HepG2 (cell line): ENCODE data around the gene KLF9. TPM values are rescaled to one million over a fixed set of nuclear protein-coding genes. Genes with fewer than 3 reads are reported as not detected.

Experiments
- AGO1 ChIP-seq: fragments of 200-400 bp; formaldehyde crosslinking; IDR thresholded peaks from 2 replicates; pipeline ENCODE4 v1.6.1; 2017; ENCODE audit warnings: mild to moderate bottlenecking, low read depth, low read length, moderate library complexity; ENCODE audit not compliant: poor library complexity, severe bottlenecking
- BRCA1 ChIP-seq: sonication (generic); formaldehyde crosslinking; IDR thresholded peaks from 2 replicates; pipeline ENCODE4 v1.4.0; 2020; ENCODE audit warnings: missing genetic modification reagents
- DMAP1 ChIP-seq: IDR thresholded peaks from 2 replicates; pipeline ENCODE4 v1.6.1; 2016
- MTF2 ChIP-seq: sonication (generic); formaldehyde crosslinking; IDR thresholded peaks from 2 replicates; pipeline ENCODE4 v1.5.0; 2020; ENCODE audit warnings: missing genetic modification reagents, borderline replicate concordance
- NCOR1 ChIP-seq: fragments of 200-600 bp; sonication (generic); IDR thresholded peaks from 2 replicates; pipeline ENCODE4 v1.7.0; 2017; ENCODE audit warnings: antibody characterized with exemption, low read length, borderline replicate concordance
- NFATC3 ChIP-seq: sonication (generic); formaldehyde crosslinking; IDR thresholded peaks from 2 replicates; pipeline ENCODE4 v1.5.1; 2020; ENCODE audit warnings: mild to moderate bottlenecking, missing genetic modification reagents
- NFE2 ChIP-seq: sonication (generic); formaldehyde crosslinking; IDR thresholded peaks from 2 replicates; pipeline ENCODE4 v1.4.0; 2020; ENCODE audit warnings: missing genetic modification reagents
- SMARCC2 ChIP-seq: fragments of 450-650 bp; IDR thresholded peaks from 2 replicates; pipeline ENCODE4 v1.6.1; 2017; ENCODE audit warnings: antibody characterized with exemption, mild to moderate bottlenecking
- ZMYM2 ChIP-seq: sonication (generic); formaldehyde crosslinking; IDR thresholded peaks from 2 replicates; pipeline ENCODE4 v1.8.0; 2022; ENCODE audit warnings: mild to moderate bottlenecking, missing genetic modification reagents
- ZNF253 ChIP-seq: sonication (generic); formaldehyde crosslinking; IDR thresholded peaks from 2 replicates; pipeline ENCODE4 v1.8.0; 2022; ENCODE audit warnings: mild to moderate bottlenecking, missing genetic modification reagents, borderline replicate concordance
- ZNF556 ChIP-seq: sonication (generic); formaldehyde crosslinking; IDR thresholded peaks from 2 replicates; pipeline ENCODE4 v1.4.0; 2020; ENCODE audit warnings: mild to moderate bottlenecking, missing genetic modification reagents, borderline replicate concordance
- ZNF567 ChIP-seq: sonication (generic); formaldehyde crosslinking; IDR thresholded peaks from 2 replicates; pipeline ENCODE4 v1.8.1; 2023; ENCODE audit warnings: mild to moderate bottlenecking, missing genetic modification reagents, borderline replicate concordance
- ZNF572 ChIP-seq: sonication (generic); formaldehyde crosslinking; IDR thresholded peaks from 2 replicates; pipeline ENCODE4 v1.5.1; 2020; ENCODE audit warnings: mild to moderate bottlenecking, missing genetic modification reagents
- ZNF644 ChIP-seq: IDR thresholded peaks from 2 replicates; pipeline ENCODE4 v1.6.1; 2016; ENCODE audit warnings: low read depth
- ZNF747 ChIP-seq: sonication (generic); formaldehyde crosslinking; IDR thresholded peaks from 2 replicates; pipeline ENCODE4 v1.8.1; 2023; ENCODE audit warnings: missing genetic modification reagents, mild to moderate bottlenecking, borderline replicate concordance
- ZNF780A ChIP-seq: sonication (generic); formaldehyde crosslinking; IDR thresholded peaks from 2 replicates; pipeline ENCODE4 v1.8.0; 2022; ENCODE audit warnings: mild to moderate bottlenecking, missing genetic modification reagents, moderate library complexity
- ZSCAN21 ChIP-seq: sonication (generic); formaldehyde crosslinking; IDR thresholded peaks from 2 replicates; pipeline ENCODE4 v1.8.0; 2022; ENCODE audit warnings: mild to moderate bottlenecking, missing genetic modification reagents, moderate library complexity, borderline replicate concordance
- polyA plus RNA-seq, 8 experiments: library from polyadenylated mRNA; depleted of rRNA in 3 of 8; stranded (reverse) in 7 of 8; unstranded in 1 of 8; fragments of >200 nt; fragmentation: Illumina TruSeq in 4 of 8; extraction: Trizol in 4 of 8; gene quantifications; 2 replicates each; pipeline versions ENCODE4 v1.2.1 to v1.2.3, GENCODE V29; 2011 to 2016; ENCODE audit warnings: low read depth in 4 of 8, missing spikeins in 1 of 8, mixed read lengths in 1 of 8; ENCODE audit not compliant: insufficient read depth in 1 of 8
- total RNA-seq, 5 experiments: library from RNA; depleted of rRNA; stranded (reverse); fragments of >200 nt; fragmentation: Illumina TruSeq; extraction: Trizol; gene quantifications; 2 replicates each; pipeline ENCODE4 v1.2.3, GENCODE V29; 2016; ENCODE audit warnings: low read depth in 1 of 5
- TF ChIP-seq, protein P1 (sequence below): sonication (generic); formaldehyde crosslinking; IDR thresholded peaks from 2 replicates; pipeline ENCODE4 v1.4.0; 2020; ENCODE audit warnings: mild to moderate bottlenecking, missing genetic modification reagents, borderline replicate concordance
- TF ChIP-seq, protein P2 (sequence below): sonication (generic); formaldehyde crosslinking; IDR thresholded peaks from 2 replicates; pipeline ENCODE4 v1.5.1; 2020; ENCODE audit warnings: missing genetic modification reagents, mild to moderate bottlenecking, borderline replicate concordance
- TF ChIP-seq, protein P3 (sequence below), 2 experiments: sonication (generic) in 1 of 2; formaldehyde crosslinking in 1 of 2; IDR thresholded peaks; 2 replicates each; pipeline versions ENCODE4 v1.6.1 to v1.9.0; 2014 to 2022; ENCODE audit warnings: antibody characterized with exemption in 1 of 2, borderline replicate concordance in 1 of 2, inconsistent platforms in 1 of 2, low read depth in 1 of 2, missing genetic modification reagents in 1 of 2

The KLF9 gene
- total and polyA plus RNA-seq, 2 of the 13 experiments (the other 11 are each of a cell fraction or from before 2014, with no cell fraction given): 5.7 to 7.2 TPM

DNA sequence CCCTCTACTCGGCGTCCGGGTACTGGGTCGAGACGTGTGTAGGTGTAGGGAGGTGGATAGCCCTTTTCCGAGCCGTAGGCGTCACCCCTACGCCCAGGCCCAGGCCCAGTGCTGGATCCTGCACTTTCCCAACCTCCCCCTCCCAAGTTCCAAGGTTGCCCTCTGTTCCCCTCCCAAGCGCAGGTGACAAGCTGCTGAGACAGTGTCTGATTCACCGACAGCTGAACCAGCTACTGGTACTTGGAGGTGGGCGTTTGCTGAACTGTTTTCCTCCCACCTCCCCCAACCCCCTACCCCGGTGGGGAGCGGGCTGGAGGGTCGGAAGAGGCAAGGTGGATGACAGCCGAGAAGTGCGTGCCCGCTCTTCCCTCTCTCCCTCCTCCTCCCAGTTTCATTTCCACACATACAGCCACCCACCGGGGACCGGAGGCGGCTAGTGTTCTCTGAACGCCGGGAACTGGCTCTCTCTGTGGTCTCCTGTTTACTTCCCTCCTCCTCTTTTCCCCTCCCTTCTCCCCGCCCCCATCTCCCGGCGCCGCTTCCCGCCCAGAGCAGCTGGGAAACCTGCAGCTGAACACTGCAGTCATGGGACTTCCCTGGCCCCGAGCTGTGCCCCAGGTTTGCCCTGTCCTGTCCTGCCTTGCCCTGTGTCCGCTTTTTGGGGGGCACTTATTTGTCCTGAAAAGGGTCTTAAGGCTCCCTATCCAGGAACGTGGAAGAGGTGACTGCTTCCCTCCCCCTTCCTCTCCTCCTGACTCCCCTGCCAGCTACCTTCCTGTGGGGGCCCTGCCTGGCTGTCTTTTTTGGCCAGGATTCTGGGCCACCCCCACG is 6.2 kb upstream of the KLF9 start (continued):
- TF ChIP-seq MTF2 (no peak), DMAP1 (CRISPR knock-in tag) (no peak), ZNF747 (no peak), ZNF253 (no peak), NFATC3 (CRISPR knock-in tag) (no peak), BRCA1 (no peak), ZNF780A (CRISPR knock-in tag) (no peak), NCOR1 (no peak), ZNF556 (CRISPR knock-in tag) (no peak), ZNF572 (CRISPR knock-in tag) (no peak), SMARCC2 (no peak), ZNF644 (peak; percentile 22; the same call in 1 of the 2 replicates), NFE2 (CRISPR knock-in tag) (no peak), ZNF567 (no peak), ZSCAN21 (CRISPR knock-in tag) (no peak), ZMYM2 (CRISPR knock-in tag) (no peak), AGO1 (no peak)
- TF ChIP-seq, protein P1, sequence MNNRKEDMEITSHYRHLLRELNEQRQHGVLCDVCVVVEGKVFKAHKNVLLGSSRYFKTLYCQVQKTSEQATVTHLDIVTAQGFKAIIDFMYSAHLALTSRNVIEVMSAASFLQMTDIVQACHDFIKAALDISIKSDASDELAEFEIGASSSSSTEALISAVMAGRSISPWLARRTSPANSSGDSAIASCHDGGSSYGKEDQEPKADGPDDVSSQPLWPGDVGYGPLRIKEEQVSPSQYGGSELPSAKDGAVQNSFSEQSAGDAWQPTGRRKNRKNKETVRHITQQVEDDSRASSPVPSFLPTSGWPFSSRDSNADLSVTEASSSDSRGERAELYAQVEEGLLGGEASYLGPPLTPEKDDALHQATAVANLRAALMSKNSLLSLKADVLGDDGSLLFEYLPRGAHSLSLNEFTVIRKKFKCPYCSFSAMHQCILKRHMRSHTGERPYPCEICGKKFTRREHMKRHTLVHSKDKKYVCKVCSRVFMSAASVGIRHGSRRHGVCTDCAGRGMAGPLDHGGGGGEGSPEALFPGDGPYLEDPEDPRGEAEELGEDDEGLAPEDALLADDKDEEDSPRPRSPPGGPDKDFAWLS (CRISPR knock-in tag): no peak
- TF ChIP-seq, protein P2, sequence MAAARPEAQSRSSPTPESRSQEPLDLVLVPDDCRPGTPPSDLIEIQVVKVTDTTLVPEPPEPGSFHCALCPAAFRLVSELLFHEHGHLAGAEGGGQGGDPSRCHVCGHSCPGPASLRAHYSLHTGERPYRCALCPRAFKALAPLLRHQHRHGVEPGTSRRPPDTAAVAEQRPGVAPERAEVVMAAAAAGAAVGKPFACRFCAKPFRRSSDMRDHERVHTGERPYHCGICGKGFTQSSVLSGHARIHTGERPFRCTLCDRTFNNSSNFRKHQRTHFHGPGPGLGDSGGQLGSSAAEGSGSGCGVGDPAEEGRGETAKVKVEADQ (CRISPR knock-in tag): no peak
- TF ChIP-seq, protein P3, sequence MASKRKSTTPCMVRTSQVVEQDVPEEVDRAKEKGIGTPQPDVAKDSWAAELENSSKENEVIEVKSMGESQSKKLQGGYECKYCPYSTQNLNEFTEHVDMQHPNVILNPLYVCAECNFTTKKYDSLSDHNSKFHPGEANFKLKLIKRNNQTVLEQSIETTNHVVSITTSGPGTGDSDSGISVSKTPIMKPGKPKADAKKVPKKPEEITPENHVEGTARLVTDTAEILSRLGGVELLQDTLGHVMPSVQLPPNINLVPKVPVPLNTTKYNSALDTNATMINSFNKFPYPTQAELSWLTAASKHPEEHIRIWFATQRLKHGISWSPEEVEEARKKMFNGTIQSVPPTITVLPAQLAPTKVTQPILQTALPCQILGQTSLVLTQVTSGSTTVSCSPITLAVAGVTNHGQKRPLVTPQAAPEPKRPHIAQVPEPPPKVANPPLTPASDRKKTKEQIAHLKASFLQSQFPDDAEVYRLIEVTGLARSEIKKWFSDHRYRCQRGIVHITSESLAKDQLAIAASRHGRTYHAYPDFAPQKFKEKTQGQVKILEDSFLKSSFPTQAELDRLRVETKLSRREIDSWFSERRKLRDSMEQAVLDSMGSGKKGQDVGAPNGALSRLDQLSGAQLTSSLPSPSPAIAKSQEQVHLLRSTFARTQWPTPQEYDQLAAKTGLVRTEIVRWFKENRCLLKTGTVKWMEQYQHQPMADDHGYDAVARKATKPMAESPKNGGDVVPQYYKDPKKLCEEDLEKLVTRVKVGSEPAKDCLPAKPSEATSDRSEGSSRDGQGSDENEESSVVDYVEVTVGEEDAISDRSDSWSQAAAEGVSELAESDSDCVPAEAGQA (IDR thresholded peaks at IDR 0.05; ENCODE audit: low read depth): no peak
- TF ChIP-seq, protein P3 (CRISPR knock-in tag; IDR thresholded peaks at IDR 0.05; ENCODE audit: borderline replicate concordance): no peak
